ENCODE measurements around the gene RNPS1.

RNPS1 gene

GRCh38 chr16:2236337-2237101 lies 31.4 kb downstream of the RNPS1 start, which contains the start of gene DNASE1L2:
Gene DNASE1L2 (plus strand): TSS chr16:2236444. CDS start chr16:2236817, 373 bp downstream.
- in situ Hi-C loops (cut with MboI; ENCODE audit: low sequenced_read_pairs), result no loop called here

- in situ Hi-C loops (cut with MboI; ENCODE audit: low sequenced_read_pairs), result no loop called here
Measured at GRCh38 chr16:2235695-2236336, 32.1 kb downstream of the RNPS1 start.

GRCh38 chr16:2235234-2235651 lies 32.7 kb downstream of the RNPS1 start:
- in situ Hi-C loops (cut with MboI; ENCODE audit: low sequenced_read_pairs), result no loop called here

- in situ Hi-C loops (cut with MboI; ENCODE audit: low sequenced_read_pairs), result no loop called here
Measured at GRCh38 chr16:2234813-2235170, 33.1 kb downstream of the RNPS1 start.

- in situ Hi-C loops (cut with MboI; ENCODE audit: low sequenced_read_pairs), result no loop called here
Measured at GRCh38 chr16:2233872-2234812, 33.8 kb downstream of the RNPS1 start.

- in situ Hi-C loops (cut with MboI; ENCODE audit: low sequenced_read_pairs), result no loop called here
Measured at GRCh38 chr16:2233046-2233775, 34.7 kb downstream of the RNPS1 start.

GRCh38 chr16:2232094-2232990 lies 35.6 kb downstream of the RNPS1 start:
- in situ Hi-C loops (cut with MboI; ENCODE audit: low sequenced_read_pairs), result no loop called here

- in situ Hi-C loops (cut with MboI; ENCODE audit: low sequenced_read_pairs), result no loop called here
Measured at GRCh38 chr16:2231016-2231931, 36.7 kb downstream of the RNPS1 start.

- in situ Hi-C loops (cut with MboI; ENCODE audit: low sequenced_read_pairs), result no loop called here
Measured at GRCh38 chr16:2230376-2230775, 37.5 kb downstream of the RNPS1 start.

- in situ Hi-C loops (cut with MboI; ENCODE audit: low sequenced_read_pairs), result no loop called here
Measured at GRCh38 chr16:2229632-2230250, 38.2 kb downstream of the RNPS1 start.

- in situ Hi-C loops (cut with MboI; ENCODE audit: low sequenced_read_pairs), result no loop called here
Measured at GRCh38 chr16:2229091-2229490, 38.8 kb downstream of the RNPS1 start.

GRCh38 chr16:2228161-2228824 lies 39.6 kb downstream of the RNPS1 start:
- in situ Hi-C loops (cut with MboI; ENCODE audit: low sequenced_read_pairs), result no loop called here

- in situ Hi-C loops (cut with MboI; ENCODE audit: low sequenced_read_pairs), result no loop called here
Measured at GRCh38 chr16:2226918-2227317, 41.0 kb downstream of the RNPS1 start.

GRCh38 chr16:2226245-2226793 lies 41.6 kb downstream of the RNPS1 start:
- in situ Hi-C loops (cut with MboI; ENCODE audit: low sequenced_read_pairs), result no loop called here

- in situ Hi-C loops (cut with MboI; ENCODE audit: low sequenced_read_pairs), result no loop called here
Measured at GRCh38 chr16:2223942-2224486, 43.9 kb downstream of the RNPS1 start.

GRCh38 chr16:2223221-2223941 lies 44.5 kb downstream of the RNPS1 start, which contains the start of gene E4F1:
Gene E4F1 (plus strand): TSS chr16:2223591. CDS start chr16:2223614, 23 bp downstream.
- in situ Hi-C loops (cut with MboI; ENCODE audit: low sequenced_read_pairs), result no loop called here
